ENCODE data around the gene CYSTM1.

DNA sequence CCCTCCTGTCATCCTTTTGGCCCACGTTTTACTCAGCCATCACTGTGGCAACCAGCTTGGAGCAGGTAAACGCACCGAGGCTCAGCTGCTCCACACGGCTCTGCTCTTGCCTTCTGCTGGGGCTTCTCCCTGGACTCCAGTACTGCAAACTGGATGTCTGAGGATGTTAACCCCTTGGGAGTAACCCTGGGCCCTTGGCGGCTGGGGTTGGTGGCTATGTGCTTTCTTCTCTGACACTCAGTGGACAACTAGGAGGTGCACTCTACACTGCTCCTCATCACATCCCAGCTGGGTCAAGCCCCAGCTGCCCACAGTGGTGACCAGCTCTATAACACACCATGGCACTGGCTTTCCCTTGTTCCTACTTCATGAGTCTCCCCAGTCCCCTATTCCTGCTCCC lies 12.2 kb upstream of the CYSTM1 start:
- TF ChIP-seq, protein P1, sequence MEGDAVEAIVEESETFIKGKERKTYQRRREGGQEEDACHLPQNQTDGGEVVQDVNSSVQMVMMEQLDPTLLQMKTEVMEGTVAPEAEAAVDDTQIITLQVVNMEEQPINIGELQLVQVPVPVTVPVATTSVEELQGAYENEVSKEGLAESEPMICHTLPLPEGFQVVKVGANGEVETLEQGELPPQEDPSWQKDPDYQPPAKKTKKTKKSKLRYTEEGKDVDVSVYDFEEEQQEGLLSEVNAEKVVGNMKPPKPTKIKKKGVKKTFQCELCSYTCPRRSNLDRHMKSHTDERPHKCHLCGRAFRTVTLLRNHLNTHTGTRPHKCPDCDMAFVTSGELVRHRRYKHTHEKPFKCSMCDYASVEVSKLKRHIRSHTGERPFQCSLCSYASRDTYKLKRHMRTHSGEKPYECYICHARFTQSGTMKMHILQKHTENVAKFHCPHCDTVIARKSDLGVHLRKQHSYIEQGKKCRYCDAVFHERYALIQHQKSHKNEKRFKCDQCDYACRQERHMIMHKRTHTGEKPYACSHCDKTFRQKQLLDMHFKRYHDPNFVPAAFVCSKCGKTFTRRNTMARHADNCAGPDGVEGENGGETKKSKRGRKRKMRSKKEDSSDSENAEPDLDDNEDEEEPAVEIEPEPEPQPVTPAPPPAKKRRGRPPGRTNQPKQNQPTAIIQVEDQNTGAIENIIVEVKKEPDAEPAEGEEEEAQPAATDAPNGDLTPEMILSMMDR (conservative IDR thresholded peaks at IDR 0.05; ENCODE audit: low read length): no peak
- TF ChIP-seq EZH2phosphoT487 (IDR thresholded peaks at IDR 0.05; ENCODE audit: borderline replicate concordance, low read depth, low read length): no peak
